ENCODE results near the gene GIPC3.

- TF ChIP-seq CTCF (IDR thresholded peaks at IDR 0.05) (no peak), EZH2phosphoT487 (IDR thresholded peaks at IDR 0.05) (no peak), EZH2 (IDR thresholded peaks at IDR 0.05) (no peak)
Observed at GRCh38 chr19:3535981-3536380, 49.3 kb upstream of the GIPC3 start.

All from neural progenitor cell (in vitro differentiated cells).